Stomach (tissue), 9 donors: ENCODE measurements around the gene GREM2. TPM values are rescaled to one million over a fixed set of nuclear protein-coding genes. Genes with fewer than 3 reads are reported as not detected.

ENCODE experiments used
- DNase-seq, 2 donors: peaks; one replicate each; pipeline versions ENCODE4 v3.0.0 to v3.0.0-alpha.2; 2013 to 2019
- H3K27ac ChIP-seq, 5 donors: fragments of 200-600 bp in 4 of 5; sonication (generic) in 4 of 5; one replicate each; pipeline ENCODE4 v1.5.1; 2013 to 2019; ENCODE audit warnings: mild to moderate bottlenecking in 1 of 5, moderate library complexity in 1 of 5
- H3K27me3 ChIP-seq, 3 donors: fragments of 200-600 bp; sonication (generic); one replicate each; pipeline ENCODE4 v1.5.1; 2017 to 2019; ENCODE audit warnings: mixed run types in 1 of 3
- H3K36me3 ChIP-seq, 4 donors: fragments of 200-600 bp; sonication (generic); 1 replicate in 3 of 4; 2 replicates in 1 of 4; pipeline ENCODE4 v1.5.1; 2016 to 2019
- H3K4me1 ChIP-seq, 4 donors: fragments of 200-600 bp; sonication (generic); one replicate each; pipeline ENCODE4 v1.5.1; 2016 to 2019
- H3K4me3 ChIP-seq, 4 donors: fragments of 200-600 bp; sonication (generic) in 3 of 4; one replicate each; pipeline ENCODE4 v1.5.1; 2016 to 2019; ENCODE audit warnings: mild to moderate bottlenecking in 1 of 4
- H3K9me3 ChIP-seq, 4 donors: fragments of 200-600 bp; sonication (generic); one replicate each; pipeline ENCODE4 v1.5.1; 2016 to 2019
- CTCF ChIP-seq, 7 experiments: fragments of 450-650 bp in 4 of 7; fragments of 200-600 bp in 3 of 7; sonication (generic) in 3 of 7; IDR thresholded peaks; one replicate each; pipeline ENCODE4 v1.5.1; 2016 to 2019; ENCODE audit warnings: antibody characterized with exemption in 7 of 7, control low read depth in 2 of 7, mild to moderate bottlenecking in 1 of 7
- EP300 ChIP-seq: sonication (generic); formaldehyde crosslinking; IDR thresholded peaks from one replicate; pipeline ENCODE4 v1.6.1; 2017; ENCODE audit warnings: antibody characterized with exemption
- POLR2A ChIP-seq, 4 donors: fragments of 450-650 bp; IDR thresholded peaks; one replicate each; pipeline ENCODE4 v1.6.1; 2016; ENCODE audit warnings: antibody characterized with exemption in 4 of 4, control low read depth in 2 of 4, mild to moderate bottlenecking in 1 of 4, moderate library complexity in 1 of 4
- POLR2AphosphoS5 ChIP-seq, 3 donors: sonication (generic); formaldehyde crosslinking; IDR thresholded peaks; one replicate each; pipeline ENCODE4 v1.6.1; 2016; ENCODE audit warnings: antibody characterized with exemption in 3 of 3
- WGBS, 5 donors: extraction: QIAGEN DNeasy Blood & Tissue Kit in 3 of 5; methylation state at CpG; one replicate each; pipeline versions ENCODE4 v1.1.5 to v1.1.7; 2013 to 2018; 5-methylcytosine and 5-hydroxymethylcytosine counted together
- intact Hi-C: fragments of 100-400 bp; cut with DNase I; formaldehyde crosslinking; loops from one replicate; pipeline ENCODE4 v1.15.1; 2023; ENCODE audit warnings: low total_unique reads
- polyA plus RNA-seq, 3 donors: library from polyadenylated mRNA; stranded (reverse); fragments of 200-250 nt; gene quantifications; one replicate each; pipeline ENCODE4 v1.2.3, GENCODE V29; 2013
- total RNA-seq, 5 donors: library from RNA; depleted of rRNA; stranded (reverse); fragments of >200 nt; gene quantifications; one replicate each; pipeline versions ENCODE4 v1.1.0 to v1.2.3, GENCODE V29; 2014 to 2016
- donor health status: healthy with polysubstance abuse.
- donor health status: Bipolar disorder and iron deficiency.
- donor health status: healthy.

The GREM2 gene
- total and polyA plus RNA-seq, 8 donors, result 0.45 to 10.5 (median 2.4) TPM; not detected in 1

GRCh38 chr1:240619906-240620621 is 8.1 kb upstream of the GREM2 start:
- H3K27me3 ChIP-seq, result no peaks in the 10 kb centered on the region
- DNase-seq, result peak in 1 of 2 donors; percentile 25
- intact Hi-C loops, result no loop called here
- no peak overlapping the region for H3K4me3 ChIP-seq
- WGBS, 5 donors, result 49 to 55% (median 52%) methylated on average over 19 of the region's 19 CpGs
- H3K27ac ChIP-seq, result no peak overlapping the region
- H3K36me3 ChIP-seq, result no peaks in the 10 kb centered on the region
- TF ChIP-seq POLR2AphosphoS5 (IDR thresholded peaks at IDR 0.05) (no peak), EP300 (no peak), CTCF (IDR thresholded peaks at IDR 0.05) (no peak), POLR2A (IDR thresholded peaks at IDR 0.05) (no peak)
- H3K9me3 ChIP-seq, result no peaks in the 10 kb centered on the region
- no peaks in the 10 kb centered on the region for H3K4me1 ChIP-seq

DNA sequence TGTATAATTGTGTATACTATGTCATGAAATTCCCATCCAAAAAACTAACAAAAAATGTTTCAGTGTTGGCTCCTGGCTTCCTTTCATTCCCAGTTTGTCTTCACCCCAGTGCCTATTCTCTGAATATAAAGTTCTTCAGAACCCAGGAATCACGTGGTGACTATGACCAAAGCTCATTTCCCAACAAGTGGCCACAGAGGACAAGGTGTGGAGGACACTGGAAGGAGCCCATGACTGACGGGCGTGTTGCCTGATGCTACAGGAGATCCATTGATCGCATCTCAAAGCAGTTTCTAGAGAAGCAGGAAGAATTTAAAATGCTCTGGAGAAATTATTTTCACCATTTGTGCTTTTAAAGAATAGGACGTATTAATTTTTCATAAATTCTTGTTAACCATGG is 7.4 kb upstream of the GREM2 start:
- H3K27me3 ChIP-seq, result no peaks in the 10 kb centered on the region
- 69 to 84% (median 76%) methylated on average over 5 of the region's 5 CpGs for WGBS, 5 donors
- no peak for DNase-seq

DNA sequence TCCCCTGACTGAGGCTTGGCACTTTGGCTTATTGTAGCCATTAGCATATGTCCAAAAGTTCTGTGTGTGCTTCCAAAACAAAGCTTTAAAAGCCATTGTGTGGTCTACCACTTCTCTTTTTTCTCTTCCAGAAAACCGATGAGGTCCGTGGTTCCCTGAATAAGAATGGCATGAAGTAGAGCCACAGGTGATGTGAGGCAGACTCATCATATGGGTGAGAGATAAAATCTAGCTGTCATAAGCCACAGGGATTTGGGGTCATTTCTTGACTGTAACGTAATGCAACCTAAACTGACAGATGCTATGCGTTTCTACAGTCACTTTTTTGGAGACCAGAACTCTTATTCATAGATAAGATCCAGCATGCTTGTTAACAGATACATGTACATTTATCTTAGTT is 7.0 kb upstream of the GREM2 start:
- Histone ChIP-seq H3K27me3 (peaks cover 0 to 1% (median 0%) of the 10 kb centered on the region in 3 donors), H3K9me3 (no peaks in the 10 kb centered on the region), H3K4me3 (no peak overlapping the region), H3K36me3 (no peaks in the 10 kb centered on the region), H3K4me1 (no peaks in the 10 kb centered on the region), H3K27ac (no peak overlapping the region)
- intact Hi-C loops, result no loop called here
- WGBS, 5 donors, result 61 to 84% (median 73%) methylated on average over 4 of the region's 4 CpGs
- TF ChIP-seq EP300, result no peak
- no peak for TF ChIP-seq POLR2AphosphoS5 (IDR thresholded peaks at IDR 0.05)
- no peak for TF ChIP-seq CTCF (IDR thresholded peaks at IDR 0.05)
- TF ChIP-seq POLR2A (IDR thresholded peaks at IDR 0.05), result no peak
- DNase-seq, result no peak

More for the DNA sequence above, 7.4 kb upstream of the GREM2 start:
- H3K4me1 ChIP-seq, result no peaks in the 10 kb centered on the region
- TF ChIP-seq POLR2A (IDR thresholded peaks at IDR 0.05) (no peak), POLR2AphosphoS5 (IDR thresholded peaks at IDR 0.05) (no peak), EP300 (no peak), CTCF (IDR thresholded peaks at IDR 0.05) (no peak)
- intact Hi-C loops, result no loop called here
- no peaks in the 10 kb centered on the region for H3K36me3 ChIP-seq
- no peak overlapping the region for H3K27ac ChIP-seq
- no peak overlapping the region for H3K4me3 ChIP-seq
- no peaks in the 10 kb centered on the region for H3K9me3 ChIP-seq

DNA sequence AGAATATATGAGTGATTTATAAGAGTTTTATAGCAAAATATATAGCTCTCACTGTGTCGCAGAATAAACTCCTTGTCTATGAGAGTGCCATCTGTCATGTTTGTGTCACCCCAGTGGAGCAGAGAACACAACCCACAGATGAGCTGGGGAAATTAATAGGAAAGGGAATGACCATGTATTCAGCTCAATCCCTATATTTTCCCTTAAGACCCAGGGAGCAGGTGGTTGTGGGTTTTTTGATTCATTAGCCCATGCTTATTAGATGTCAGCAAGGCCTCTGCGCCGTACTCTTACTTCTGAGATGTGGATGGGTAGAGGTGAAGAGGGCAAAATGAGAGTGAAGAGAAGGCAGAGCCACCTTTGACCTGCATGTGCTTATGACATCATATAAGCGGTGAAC is 4.1 kb upstream of the GREM2 start:
- Histone ChIP-seq H3K27me3 (peaks cover 0 to 28% (median 14%) of the 10 kb centered on the region in 3 donors), H3K27ac (no peak overlapping the region), H3K4me1 (peaks cover 0 to 18% (median 8%) of the 10 kb centered on the region in 4 donors), H3K9me3 (no peaks in the 10 kb centered on the region), H3K36me3 (no peaks in the 10 kb centered on the region), H3K4me3 (no peak overlapping the region)
- WGBS, 5 donors, result 89 to 97% (median 91%) methylated on average over 4 of the region's 4 CpGs
- intact Hi-C loops, result no loop called here
- DNase-seq, result no peak
- TF ChIP-seq CTCF (IDR thresholded peaks at IDR 0.05) (no peak), EP300 (no peak), POLR2AphosphoS5 (IDR thresholded peaks at IDR 0.05) (no peak), POLR2A (IDR thresholded peaks at IDR 0.05) (no peak)
